ENCODE data around the gene DLK1. TPM values are rescaled to one million over a fixed set of nuclear protein-coding genes. Genes with fewer than 3 reads are reported as not detected.

Gene DLK1
- total RNA-seq, 1 donor from 2014 or later = not detected

- no peak for TF ChIP-seq CTCF (IDR thresholded peaks at IDR 0.05; ENCODE audit: insufficient read depth, low read length, severe bottlenecking)
- Histone ChIP-seq H3K4me3 (ENCODE audit: low read depth, low read length) (no peak overlapping the region), H3K27me3 (ENCODE audit: control insufficient read depth, insufficient read depth, low read length) (no peaks in the 10 kb centered on the region), H3K36me3 (ENCODE audit: control insufficient read depth, insufficient read depth, low read length) (no peaks in the 10 kb centered on the region)
- FAIRE-seq (no peak), DNase-seq (ENCODE audit: low read depth) (peak; percentile 73)
Measured at GRCh38 chr14:100688598-100689461, 37.9 kb upstream of the DLK1 start.

GRCh38 chr14:100690672-100691071, 36.0 kb upstream of the DLK1 start:
- DNase-seq (ENCODE audit: low read depth) (no peak), FAIRE-seq (no peak)
- no peak for TF ChIP-seq CTCF (IDR thresholded peaks at IDR 0.05; ENCODE audit: insufficient read depth, low read length, severe bottlenecking)
- no peaks in the 10 kb centered on the region for H3K36me3 ChIP-seq (ENCODE audit: control insufficient read depth, insufficient read depth, low read length)
- H3K4me3 ChIP-seq (ENCODE audit: low read depth, low read length) = no peak overlapping the region
- H3K27me3 ChIP-seq (ENCODE audit: control insufficient read depth, insufficient read depth, low read length) = peaks cover 2% of the 10 kb centered on the region

GRCh38 chr14:100691395-100692056, 35.2 kb upstream of the DLK1 start:
- Histone ChIP-seq H3K27me3 (ENCODE audit: control insufficient read depth, insufficient read depth, low read length) (peaks cover 2% of the 10 kb centered on the region), H3K36me3 (ENCODE audit: control insufficient read depth, insufficient read depth, low read length) (no peaks in the 10 kb centered on the region), H3K4me3 (ENCODE audit: low read depth, low read length) (no peak overlapping the region)
- TF ChIP-seq CTCF (IDR thresholded peaks at IDR 0.05; ENCODE audit: insufficient read depth, low read length, severe bottlenecking) = no peak
- DNase-seq (ENCODE audit: low read depth) (peak; percentile 79), FAIRE-seq (no peak)

- Histone ChIP-seq H3K27me3 (ENCODE audit: control insufficient read depth, insufficient read depth, low read length) (peaks cover 2% of the 10 kb centered on the region), H3K36me3 (ENCODE audit: control insufficient read depth, insufficient read depth, low read length) (no peaks in the 10 kb centered on the region), H3K4me3 (ENCODE audit: low read depth, low read length) (no peak overlapping the region)
- DNase-seq (ENCODE audit: low read depth) (no peak), FAIRE-seq (no peak)
- TF ChIP-seq CTCF (IDR thresholded peaks at IDR 0.05; ENCODE audit: insufficient read depth, low read length, severe bottlenecking) = no peak
Measured at GRCh38 chr14:100692256-100692655, 34.4 kb upstream of the DLK1 start.

GRCh38 chr14:100692859-100693558, 33.7 kb upstream of the DLK1 start:
- FAIRE-seq (peak; percentile 99), DNase-seq (ENCODE audit: low read depth) (peak; percentile 98)
- no peaks in the 10 kb centered on the region for H3K36me3 ChIP-seq (ENCODE audit: control insufficient read depth, insufficient read depth, low read length)
- H3K4me3 ChIP-seq (ENCODE audit: low read depth, low read length) = no peak overlapping the region
- peaks cover 2% of the 10 kb centered on the region for H3K27me3 ChIP-seq (ENCODE audit: control insufficient read depth, insufficient read depth, low read length)
- TF ChIP-seq CTCF (IDR thresholded peaks at IDR 0.05; ENCODE audit: insufficient read depth, low read length, severe bottlenecking) = no peak
